Subcutaneous adipose tissue (tissue), 4 donors: Measurements from ENCODE around the gene NAALADL2. TPM values are rescaled to one million over a fixed set of nuclear protein-coding genes. Genes with fewer than 3 reads are reported as not detected.

Experiments
- total RNA-seq, 4 donors: library from RNA; depleted of rRNA; stranded (reverse); fragments of >200 nt; gene quantifications; one replicate each; pipeline ENCODE4 v1.1.0, GENCODE V29; 2016
- TF ChIP-seq, protein P1 (sequence below): fragments of 450-650 bp; IDR thresholded peaks from one replicate; pipeline ENCODE4 v1.5.1; 2016; ENCODE audit warnings: low read depth, mild to moderate bottlenecking, control low read depth, antibody characterized with exemption, moderate library complexity

Gene NAALADL2
- total RNA-seq, 4 donors from 2014 or later = 9.4 to 18.1 (median 11.8) TPM

DNA sequence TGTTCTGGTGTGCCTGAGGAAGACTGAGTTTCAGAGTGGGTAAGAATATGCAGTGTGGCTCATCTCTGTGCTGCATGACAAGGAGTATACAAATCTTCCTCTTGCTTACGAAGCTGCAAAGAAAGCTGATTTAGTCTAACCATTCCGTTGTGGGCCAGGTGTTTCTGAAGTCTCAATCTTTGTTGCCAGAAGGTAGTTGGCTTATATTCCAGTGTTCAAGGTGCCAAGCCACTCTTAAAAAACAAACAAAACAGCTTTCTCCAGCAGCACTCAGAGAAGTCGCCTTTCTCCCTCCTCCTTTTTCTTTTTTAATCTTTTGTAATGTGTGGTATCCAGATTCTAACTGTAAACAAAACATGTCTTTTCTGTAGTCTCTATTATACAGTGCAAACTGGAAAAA is 872.4 kb downstream of the NAALADL2 start:
- TF ChIP-seq, protein P1, sequence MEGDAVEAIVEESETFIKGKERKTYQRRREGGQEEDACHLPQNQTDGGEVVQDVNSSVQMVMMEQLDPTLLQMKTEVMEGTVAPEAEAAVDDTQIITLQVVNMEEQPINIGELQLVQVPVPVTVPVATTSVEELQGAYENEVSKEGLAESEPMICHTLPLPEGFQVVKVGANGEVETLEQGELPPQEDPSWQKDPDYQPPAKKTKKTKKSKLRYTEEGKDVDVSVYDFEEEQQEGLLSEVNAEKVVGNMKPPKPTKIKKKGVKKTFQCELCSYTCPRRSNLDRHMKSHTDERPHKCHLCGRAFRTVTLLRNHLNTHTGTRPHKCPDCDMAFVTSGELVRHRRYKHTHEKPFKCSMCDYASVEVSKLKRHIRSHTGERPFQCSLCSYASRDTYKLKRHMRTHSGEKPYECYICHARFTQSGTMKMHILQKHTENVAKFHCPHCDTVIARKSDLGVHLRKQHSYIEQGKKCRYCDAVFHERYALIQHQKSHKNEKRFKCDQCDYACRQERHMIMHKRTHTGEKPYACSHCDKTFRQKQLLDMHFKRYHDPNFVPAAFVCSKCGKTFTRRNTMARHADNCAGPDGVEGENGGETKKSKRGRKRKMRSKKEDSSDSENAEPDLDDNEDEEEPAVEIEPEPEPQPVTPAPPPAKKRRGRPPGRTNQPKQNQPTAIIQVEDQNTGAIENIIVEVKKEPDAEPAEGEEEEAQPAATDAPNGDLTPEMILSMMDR = no peak

DNA sequence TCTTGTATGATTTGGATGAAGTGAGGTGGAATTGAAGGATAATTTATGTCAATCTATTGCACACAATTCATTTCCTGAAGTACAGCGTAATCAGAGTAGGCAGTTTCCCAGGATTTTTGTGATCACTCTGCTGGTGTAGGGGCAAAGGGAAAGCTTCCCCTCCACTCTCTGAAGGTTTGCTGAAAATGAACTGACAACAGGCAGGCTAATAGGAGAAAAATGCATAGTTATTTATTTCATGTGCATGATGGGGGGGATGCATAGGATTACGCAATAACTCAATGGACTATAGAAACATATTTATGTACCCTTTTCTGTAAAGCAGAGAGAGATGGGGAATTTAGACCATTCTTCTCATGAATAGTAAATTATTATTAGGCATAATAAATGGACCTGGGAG is 872.9 kb downstream of the NAALADL2 start:
- TF ChIP-seq, protein P1 = no peak

DNA sequence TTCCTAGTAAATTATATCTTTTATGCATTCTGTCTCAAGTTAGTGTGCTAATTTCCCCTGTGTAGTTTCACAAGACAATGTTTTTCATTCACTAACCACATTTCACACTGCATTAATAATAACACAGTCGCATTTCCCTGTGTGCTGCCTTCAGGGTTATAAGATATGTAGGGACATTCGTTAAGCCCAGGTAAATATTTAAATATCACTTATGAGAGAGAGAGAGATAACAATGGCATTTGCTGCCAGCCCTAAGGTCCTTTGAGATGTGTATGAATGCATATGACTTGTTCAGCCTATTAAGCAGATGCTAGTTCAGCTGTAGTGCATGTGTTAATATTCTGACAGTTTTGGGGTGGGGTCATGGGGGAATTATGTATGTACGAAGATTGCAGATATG is 876.7 kb downstream of the NAALADL2 start:
- TF ChIP-seq, protein P1 = no peak

DNA sequence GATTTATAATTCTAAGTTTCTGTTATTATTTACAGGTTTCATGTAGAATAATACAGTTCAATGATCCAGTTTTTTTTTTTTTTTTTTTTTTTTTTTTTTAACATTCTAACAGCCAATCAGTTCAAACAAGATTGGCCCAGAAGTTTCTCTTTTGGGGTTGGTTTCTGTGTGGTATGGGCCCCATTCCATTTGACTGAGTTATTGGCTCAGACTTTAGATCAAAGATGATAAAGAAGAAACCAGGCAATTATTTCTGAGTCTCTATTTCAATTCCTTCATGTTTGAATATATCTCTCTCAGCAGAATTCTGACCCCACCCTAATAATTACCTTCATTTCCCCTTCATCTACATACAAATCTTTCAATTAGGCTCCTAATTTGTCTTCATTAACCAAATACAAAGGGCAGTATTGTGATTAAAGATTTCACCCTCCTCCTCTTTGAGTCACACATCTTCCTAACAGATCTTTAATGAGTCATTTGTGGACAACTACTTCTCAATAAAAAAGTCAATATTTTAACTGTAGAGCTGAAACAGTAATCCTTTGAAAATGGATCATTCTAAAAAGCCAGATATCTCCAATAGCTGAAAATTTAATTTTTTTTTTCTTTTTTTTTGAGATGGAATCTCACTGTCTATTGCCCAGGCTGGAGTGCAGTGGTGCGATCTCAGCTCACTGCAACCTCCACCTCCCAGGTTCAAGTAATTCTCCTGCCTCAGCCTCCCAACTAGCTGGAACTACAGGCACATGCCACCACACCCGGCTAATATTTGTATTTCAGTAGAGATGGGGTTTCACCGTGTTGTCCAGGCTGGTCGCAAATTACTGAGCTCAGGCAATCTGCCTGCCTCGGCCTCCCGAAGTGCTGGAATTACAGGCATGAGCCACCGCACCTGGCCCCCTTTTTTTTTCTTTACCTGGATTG is 878.8 kb downstream of the NAALADL2 start:
- TF ChIP-seq, protein P1 = no peak

DNA sequence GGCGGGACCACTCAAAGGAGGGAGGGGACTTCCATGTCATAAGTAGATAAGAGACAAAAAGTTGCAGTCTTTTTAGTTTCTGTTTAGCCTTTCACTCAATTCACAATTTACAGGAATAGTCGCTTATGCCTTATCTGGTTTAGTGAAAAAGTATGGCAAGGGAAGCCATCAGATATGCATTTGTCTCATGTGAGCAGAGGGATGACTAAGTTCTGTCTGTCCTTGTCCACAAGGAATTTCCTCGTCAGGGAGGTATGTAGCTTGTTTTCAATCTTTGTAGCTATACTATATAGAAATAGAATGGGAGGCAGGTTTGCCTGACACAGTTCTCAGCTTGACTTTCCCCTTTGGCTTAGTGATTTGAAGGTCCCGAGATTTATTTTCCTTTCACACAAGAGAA is 882.8 kb downstream of the NAALADL2 start:
- TF ChIP-seq, protein P1 = no peak

DNA sequence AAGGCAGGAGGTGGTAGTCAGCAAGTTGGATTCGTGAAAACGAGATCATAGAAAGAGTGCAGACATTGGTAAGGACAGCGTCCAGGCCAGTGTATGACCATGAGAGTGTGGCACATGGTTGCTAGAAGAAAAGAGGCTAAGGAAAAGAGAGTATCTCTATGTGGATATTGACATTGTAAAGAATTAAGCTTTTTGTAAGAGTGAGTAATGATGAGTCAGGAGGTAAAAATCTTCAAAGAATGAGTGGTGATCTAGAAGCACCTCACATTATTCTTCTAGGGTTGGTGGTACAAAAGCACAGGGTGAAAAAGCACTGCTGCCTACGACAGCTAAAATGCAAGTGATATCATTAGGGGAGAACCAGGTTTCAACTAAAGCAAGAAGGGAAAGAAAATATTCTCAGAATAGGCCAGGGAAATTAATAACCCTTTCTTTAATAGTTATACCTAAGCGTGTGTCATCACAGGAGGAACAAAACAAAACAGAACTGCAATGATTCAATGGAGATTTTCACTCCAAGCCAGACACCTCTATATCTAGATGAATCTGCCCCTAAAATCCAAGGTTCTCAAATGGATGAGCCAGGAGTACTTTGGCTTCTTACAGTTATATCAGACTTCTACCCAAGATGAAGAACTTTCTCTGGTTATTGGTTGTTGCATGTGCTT is 884.7 kb downstream of the NAALADL2 start:
- TF ChIP-seq, protein P1 = no peak

DNA sequence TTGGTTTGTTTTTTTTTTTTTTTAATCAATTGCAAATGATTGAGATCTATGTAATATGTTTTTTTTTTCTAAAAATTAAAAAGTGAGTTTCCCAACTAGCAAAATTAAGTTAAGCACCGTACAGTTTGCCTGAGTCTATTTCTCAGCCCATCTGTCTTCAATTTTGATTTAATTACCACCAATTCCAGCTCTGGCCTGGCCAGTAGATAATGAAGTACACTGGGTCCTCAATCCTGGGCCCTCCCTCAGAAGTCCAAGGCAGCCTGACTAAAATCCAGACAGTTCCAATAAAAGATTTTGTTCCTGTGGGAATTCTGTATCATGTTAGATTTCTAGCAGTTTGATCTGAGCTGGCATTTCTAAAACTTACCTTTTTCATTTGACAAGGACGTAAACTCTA is 887.2 kb downstream of the NAALADL2 start:
- TF ChIP-seq, protein P1 = no peak
